T1000 (cell line): ENCODE data around the gene PAK1IP1.
"Not testable (repeated sequence)": the region's sequence is repeated elsewhere in the genome, so short reads cannot be mapped to it uniquely, and the experiment has no call there.

Experiments used
- DNase-seq: peaks from one replicate; lab custom pipeline; 2025; ENCODE audit warnings: mixed read lengths; lab: John Stamatoyannopoulos, UW

Gene PAK1IP1, protein sequence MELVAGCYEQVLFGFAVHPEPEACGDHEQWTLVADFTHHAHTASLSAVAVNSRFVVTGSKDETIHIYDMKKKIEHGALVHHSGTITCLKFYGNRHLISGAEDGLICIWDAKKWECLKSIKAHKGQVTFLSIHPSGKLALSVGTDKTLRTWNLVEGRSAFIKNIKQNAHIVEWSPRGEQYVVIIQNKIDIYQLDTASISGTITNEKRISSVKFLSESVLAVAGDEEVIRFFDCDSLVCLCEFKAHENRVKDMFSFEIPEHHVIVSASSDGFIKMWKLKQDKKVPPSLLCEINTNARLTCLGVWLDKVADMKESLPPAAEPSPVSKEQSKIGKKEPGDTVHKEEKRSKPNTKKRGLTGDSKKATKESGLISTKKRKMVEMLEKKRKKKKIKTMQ

DNA sequence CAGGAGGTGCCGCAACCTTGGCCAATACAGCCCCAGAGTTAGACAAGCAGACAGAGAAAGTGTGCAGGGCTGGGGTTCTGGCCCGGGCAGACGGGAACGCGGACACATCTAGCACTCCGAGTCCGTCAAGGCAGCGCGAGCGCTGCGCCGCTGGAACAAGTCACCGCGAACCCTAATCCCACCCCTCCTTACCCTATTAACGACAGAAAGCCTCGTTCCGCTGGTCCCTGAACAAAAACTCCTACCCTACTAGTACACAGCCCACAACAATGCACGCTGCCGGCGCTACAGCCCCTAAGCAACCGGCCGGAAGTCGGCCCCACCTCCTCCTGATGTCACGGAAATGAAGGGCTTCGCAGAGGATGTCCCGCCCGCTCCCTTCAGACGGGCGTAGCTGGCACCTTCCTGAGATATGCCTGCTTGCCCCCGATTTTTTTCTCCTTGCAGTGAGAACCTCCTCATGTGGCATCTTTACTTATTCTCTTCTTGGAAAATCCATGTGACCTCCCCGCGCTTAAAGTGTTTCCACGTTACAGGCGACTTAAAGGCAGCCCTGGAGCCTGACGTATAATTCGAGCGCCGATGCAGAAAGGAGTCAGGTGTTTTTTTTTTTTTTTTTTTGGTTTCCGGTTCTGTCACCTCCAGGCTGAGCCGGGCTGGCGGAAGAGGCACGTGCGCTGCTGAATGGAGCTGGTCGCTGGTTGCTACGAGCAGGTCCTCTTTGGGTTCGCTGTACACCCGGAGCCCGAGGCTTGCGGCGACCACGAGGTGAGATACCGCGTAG is at the start of gene PAK1IP1, which contains the start of gene C6orf52:
Gene PAK1IP1, plus strand, starts transcription at position 671 of the 784 bp plus-strand sequence. Its CDS starts 14 bp downstream, at position 685.
Gene C6orf52, minus strand, starts transcription at position 315 of the 784 bp plus-strand sequence. CDS start 7,066 bp downstream, outside the sequence.
- DNase-seq: peak; percentile 86

DNA sequence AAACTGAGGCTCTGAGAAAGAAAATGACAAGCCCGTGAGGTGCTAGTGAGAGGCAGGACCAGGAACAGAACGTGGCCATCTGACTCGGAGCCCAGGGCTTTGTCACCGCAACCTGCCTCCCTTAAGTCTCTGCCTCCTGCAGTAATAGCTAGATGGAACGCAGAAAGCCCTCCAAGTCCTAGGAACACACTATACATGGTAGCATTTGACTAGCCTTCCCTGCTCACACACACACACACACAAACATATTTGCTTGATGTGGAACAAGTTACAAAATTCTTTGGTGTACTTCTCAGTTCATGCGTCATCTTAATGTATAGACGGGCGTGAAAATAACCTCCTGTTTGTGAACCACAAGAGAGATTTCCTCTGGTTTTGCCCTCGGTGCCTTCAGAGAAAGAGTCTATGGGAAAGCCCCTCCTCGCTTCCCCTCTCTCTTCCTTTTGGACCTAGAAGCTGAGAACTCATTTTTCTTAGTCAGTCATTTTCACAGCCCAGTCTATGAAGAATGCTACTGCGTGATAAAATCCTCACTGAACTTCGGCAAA is 39.2 kb upstream of the PAK1IP1 start:
- no peak for DNase-seq

DNA sequence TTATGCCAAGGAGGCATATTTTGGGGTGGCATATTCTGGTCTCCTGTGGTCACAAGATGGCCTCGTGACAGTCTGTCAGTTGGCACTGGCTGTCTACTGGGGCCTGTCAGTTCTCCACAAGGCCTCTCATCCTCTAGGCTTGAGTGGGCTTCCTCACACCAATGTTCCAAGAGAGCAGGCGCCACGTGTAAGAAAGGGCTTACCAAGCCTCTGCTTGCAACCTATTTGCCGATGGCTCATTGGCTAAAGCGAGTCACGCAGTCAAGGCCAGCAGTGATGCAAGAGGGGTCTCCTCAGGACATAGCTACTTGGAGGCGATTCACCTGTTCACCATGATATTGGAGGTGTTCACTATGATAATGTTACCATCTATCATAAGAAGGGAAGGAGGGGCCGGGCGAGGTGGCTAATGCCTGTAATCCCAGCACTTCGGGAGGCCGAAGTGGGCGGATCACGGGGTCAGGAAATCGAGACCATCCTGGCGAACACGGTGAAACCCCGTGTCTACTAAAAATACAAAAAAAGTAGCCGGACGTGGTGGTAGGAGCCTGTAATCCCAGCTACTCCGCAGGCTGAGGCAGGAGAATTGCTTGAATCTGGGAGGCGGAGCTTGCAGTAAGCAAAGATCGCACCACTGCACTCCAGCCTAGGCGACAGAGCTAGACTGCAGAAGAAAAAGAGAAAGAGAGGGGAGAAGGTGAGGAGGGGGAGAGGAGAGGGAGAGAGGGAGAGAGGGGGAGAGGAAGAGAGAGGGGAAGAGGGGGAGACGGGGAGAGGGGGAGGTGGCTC is 35.7 kb upstream of the PAK1IP1 start:
- DNase-seq: no peak

DNA sequence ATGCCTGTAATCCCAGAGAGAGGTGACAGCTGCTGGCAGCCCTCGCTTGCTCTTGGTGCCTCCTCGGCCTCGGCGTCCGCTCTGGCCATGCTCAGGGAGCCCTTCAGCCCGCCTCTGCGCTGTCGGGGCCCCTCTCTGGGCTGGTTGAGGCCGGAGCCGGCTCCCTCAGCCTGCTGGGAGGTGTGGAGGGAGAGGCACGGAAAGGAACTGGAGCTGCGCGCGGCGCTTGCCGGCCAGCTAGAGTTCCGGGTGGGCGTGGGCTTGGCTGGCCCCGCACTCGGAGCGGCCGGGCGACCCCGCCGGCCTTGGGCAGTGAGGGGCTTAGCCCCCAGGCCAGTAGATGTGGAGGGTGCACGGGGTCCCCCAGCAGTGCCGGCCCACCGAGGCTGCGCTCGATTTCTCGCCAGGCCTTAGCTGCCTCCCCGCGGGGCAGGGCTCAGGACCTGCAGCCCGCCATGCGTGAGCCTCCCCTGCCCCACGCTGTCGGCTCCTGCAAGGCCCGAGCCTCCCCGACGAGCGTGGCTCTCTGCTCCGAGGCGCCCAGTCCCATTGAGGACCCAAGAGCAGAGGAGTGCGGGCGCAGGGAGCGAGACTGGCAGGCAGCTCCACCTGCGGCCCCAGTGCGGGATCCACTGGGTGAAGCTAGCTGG is 34.9 kb upstream of the PAK1IP1 start:
- no peak for DNase-seq

DNA sequence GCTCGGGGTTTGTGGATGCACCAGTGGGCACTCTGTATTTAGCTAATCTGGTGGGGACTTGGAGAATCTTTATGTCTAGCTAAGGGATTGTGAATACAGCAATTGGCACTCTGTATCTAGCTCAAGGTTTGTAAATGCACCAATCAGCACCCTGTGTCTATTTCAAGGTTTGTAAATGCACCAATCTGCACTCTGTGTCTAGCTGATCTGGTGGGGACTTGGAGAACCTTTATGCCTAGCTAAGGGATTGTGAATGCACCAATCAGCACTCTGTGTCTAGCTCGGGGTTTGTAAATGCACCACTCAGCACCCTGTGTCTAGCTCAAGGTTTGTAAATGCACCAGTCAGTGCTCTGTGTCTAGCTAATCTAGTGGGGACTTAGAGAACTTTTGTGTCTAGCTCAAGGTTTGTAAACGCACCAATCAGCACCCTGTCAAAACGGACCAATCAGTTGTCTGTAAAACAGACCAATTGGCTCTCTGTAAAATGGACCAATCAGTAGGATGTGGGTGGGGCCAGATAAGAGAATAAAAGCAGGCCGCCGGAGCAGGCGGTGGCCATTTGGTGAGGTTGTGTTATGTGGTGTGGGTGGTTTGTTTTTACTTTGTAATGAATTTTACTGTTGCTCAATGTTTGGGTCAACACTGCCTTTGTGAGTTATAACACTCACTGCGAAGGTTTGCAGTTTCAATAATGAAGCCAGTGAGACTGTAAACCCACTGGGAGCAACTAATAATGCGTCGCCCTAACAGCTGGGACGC is 34.2 kb upstream of the PAK1IP1 start:
- DNase-seq: not testable (repeated sequence)

DNA sequence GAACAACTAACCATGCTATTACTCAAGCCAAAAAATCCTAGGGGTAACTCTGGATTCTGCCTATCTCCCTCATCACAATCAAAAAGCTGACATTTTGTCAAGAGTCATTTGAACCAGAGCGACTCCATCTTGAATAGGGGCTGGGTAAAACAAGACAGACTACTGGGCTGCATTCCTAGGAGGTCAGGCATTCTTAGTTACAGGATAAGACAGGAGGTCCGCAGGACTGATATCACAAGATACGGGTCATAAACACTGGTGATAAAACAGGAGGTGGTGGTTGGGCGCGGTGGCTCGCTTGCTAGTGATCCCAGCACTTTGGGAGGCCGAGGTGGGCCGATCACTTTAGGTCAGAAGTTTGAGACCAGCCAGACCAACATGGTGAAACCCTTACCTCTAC is 32.6 kb upstream of the PAK1IP1 start:
- DNase-seq: no peak

DNA sequence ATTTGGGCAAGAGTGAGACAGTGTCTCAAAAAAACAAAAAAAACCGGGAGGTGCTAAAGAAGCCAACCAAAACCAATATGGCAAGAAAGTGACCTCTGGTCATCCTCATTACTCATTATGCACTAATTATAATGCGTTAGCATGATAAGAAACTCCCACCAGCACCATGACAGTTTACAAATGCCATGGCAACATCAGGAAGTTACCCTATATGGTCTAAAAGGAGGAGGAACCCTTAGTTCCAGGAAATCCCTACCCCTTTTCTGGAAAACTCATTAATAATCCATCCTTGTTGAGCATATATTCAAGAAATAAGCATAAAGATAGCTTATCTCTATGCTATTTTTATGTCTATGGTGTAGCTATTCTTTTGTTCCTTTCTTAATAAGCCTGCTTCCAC is 32.0 kb upstream of the PAK1IP1 start:
- DNase-seq: no peak

DNA sequence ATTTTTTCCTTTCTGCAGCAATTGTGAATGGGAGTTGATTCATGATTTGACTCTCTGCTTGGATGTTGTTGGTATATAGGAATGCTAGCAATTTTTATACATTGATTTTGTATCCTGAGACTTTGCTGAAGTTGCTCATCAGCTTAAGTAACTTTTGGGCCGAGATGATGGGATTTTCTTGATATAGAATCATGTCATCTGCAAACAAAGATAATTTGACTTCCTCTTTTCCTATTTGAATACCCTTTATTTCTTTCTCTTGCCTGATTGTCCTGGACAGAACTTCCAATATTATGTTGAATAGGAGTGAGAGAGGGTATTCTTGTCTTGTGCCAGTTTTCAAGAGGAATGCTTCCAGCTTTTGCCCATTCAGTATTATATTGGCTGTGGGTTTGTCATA is 29.2 kb upstream of the PAK1IP1 start:
- DNase-seq: not testable (repeated sequence)

DNA sequence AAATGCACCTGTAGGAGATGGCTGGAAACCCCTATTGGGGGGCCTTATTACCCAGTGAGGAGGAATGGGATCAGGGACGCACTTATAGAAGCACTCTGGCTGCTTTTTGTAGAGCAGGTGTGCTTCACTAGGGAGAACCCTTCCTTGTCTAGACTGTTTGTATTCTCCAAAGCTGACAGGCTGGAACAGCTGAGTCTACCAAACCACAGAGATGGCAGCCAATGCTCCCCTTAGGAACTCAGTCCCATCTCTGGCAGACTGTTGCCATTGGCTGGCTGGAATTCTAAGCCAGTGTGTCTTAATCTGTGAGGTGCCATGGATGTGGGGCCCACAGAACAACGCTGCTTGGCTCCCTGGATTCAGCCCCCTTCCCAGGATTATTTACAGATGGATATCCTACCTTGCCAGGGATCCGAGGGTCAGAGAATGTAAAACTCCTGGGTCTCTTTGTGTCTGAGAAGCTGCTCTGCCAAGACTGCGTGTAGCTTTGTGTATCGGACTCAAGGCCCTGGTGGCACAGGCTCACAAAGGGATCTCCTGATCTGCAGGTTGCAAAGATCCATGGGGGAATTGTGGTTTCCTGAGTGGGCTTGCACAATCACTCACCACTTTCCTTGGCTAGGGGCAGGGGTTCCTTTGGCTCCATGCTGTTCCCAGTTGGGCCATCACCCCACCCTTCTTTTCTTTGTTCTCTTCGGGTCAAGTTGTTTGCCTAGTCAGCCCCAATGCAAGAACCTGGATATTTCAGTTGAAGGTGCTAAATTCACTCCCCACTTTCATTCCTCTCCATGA is 26.4 kb upstream of the PAK1IP1 start:
- DNase-seq: no peak

DNA sequence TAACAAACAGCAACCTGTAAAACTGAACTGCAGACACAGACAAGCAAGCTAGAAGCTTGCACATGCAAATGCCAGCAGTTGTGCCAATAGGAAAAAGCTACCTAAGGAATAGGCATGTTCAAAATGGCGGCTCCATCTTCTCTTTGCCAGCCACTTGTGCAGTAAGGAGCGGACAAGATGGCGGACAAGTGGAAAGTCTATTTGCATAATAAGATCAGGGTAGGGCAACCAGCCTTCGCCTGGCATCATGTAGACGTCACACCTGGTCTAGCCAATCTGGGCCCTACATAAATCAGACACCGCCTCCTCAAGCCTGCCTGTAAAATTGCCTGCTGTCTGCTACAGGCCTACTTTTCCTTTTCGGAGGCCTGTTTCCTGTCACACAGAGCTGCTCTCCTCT is 18.4 kb upstream of the PAK1IP1 start:
- DNase-seq: no peak

DNA sequence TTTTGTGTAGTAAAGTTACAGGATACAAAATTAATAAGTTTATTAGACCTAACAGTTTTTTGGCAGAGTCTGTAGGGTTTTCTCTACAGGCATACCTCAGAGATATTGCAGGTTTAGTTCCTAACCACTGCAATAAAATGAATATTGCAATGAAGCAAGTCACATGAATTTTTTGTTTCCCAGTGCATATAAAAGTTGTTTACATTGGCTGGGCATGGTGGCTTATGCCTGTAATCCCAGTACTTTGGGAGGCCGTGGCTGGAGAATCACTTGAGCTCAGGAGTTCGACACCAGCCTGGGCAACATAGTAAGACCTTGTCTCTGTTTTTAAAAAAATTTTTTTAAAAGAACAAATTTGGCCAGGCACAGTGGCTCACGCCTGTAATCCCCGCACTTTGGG is 16.3 kb upstream of the PAK1IP1 start:
- DNase-seq: no peak

DNA sequence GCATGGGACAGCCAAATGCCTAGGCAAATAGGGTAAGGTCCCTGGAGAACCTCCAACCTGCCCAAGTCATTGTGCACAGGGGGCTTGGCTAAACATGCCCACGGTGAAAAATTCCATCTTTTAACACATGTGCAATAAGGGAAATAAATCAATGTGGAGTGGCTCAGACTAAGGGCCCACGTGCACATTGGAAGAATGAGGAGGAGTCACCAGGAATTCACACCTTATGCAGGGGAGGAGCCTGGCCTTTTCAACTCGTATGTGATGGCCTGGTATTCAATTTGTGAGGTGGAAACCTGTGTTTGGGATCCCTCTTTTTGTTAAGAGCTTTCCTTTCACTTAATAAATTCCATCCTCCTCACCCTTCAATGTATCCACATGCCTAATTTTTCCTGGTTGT is 13.0 kb upstream of the PAK1IP1 start:
- no peak for DNase-seq

DNA sequence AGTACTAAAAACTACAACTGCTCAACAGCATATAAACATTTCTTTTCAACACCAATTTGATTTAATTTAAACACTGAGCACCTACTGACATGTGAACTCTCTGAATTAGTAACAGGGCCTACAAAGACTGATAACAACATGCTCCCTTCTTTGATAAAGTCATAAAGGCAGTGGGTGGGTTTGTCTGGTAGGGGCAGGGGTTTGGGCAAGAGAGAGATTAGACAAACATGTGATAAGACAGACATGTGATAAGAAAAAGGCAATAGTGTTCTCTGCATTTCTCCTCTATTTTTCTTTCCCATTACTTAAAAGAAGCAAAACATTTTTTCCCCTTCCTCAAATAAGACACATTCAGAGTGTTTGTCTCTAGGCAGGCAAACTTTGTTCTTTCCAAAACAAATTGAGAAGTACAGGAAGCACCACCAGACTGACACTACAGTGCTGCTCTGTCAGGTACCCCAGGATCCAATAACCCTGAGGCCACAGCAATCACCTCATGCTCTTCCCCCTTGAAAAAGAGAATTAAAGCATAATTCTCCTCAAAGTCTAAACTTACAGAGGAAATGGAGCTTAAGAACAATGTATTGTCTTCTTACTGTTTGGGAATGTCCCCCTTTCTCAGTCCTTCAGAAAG is 12.3 kb upstream of the PAK1IP1 start:
- no peak for DNase-seq

DNA sequence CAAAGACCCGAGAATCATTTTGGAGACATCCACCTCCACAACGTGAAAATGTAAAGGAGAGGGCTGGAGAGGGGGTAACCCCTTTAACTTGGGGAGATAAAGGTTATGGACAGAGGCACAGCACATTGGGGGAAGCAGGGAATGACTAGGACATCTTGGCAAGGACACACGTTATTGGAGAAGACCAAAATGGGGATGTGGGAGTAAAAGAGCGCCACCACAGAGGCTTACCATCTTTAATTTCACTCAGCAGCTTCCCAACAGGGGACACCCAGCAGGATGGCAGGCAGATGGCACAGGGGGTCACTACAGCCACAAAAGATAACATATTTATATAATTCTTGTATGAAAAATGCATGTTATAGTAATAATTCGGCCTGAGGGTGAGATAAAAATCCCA is 10.2 kb upstream of the PAK1IP1 start:
- DNase-seq: no peak

DNA sequence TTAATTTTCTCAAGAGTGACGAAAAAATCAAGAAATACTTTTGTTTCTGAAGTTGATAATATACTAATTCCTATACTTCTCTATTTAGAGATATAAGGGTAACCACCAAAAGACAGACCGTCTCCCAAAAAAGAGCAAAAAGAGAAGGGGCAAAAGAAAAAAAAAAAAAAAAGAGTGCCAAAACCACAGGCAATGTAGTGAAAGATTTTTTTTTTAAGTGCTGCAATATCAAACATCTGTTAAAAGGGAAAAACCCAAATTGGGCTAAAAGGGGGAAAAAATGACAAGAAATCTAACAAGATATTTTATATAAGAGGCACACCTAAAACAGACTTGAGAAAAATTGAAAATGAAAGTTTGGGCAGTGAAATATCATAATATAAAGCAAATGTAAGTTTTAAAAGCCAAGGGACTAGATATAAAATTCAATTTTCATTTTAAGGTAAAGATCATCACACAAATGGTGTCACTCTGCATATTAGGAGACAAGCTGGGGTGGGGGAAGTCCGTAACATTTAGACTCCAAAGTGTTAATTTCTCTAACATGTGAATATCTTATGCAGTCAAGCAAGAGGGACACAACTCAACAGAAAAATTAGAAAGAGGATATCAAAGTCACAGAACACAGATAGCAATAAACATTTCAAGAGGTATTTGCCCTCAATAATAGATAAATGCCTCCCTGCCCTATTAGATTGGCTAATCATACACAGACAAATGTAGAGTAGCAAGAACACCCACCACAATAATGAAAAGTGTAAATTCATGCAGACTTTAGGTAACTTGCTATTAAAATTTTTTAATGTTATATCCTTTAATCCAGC is 9.5 kb upstream of the PAK1IP1 start:
- no peak for DNase-seq

DNA sequence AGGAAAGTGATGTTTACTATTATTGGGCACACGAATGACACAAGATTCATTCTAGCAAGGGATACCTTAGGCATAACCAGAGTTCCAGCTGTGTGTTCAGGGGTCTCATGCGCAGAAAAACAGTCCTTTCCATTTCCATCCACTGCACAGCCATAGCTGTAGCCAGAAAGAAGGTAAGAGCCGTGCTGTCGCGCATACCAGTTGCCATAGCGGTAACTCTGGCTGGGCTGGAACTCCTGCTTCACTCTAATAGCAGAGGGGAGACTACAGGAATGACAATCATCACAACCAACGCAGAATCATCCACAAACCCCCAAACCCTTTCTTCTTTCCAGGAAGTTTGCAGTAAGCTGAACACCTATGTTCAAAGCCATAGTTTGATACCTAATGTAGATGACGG is 7.9 kb upstream of the PAK1IP1 start:
- no peak for DNase-seq

DNA sequence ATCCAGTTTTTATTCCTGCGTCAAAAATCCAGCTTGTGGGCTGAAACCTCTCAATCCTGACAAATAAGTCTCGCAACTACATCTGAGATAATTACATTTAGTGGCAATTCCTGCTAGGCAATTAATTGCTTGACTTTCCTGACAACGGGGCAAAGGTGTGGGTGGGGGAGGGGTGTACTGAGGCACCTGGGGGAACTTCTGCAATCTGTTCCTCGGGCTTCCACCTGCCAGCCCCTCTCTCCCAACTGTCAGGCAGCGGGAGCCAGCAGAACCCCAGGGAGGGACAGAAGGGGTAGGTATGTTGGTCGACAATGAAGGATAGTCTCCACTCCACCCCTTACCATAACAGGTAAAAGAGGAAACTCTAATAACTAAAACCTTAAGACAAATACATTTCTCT is 7.2 kb upstream of the PAK1IP1 start:
- no peak for DNase-seq

DNA sequence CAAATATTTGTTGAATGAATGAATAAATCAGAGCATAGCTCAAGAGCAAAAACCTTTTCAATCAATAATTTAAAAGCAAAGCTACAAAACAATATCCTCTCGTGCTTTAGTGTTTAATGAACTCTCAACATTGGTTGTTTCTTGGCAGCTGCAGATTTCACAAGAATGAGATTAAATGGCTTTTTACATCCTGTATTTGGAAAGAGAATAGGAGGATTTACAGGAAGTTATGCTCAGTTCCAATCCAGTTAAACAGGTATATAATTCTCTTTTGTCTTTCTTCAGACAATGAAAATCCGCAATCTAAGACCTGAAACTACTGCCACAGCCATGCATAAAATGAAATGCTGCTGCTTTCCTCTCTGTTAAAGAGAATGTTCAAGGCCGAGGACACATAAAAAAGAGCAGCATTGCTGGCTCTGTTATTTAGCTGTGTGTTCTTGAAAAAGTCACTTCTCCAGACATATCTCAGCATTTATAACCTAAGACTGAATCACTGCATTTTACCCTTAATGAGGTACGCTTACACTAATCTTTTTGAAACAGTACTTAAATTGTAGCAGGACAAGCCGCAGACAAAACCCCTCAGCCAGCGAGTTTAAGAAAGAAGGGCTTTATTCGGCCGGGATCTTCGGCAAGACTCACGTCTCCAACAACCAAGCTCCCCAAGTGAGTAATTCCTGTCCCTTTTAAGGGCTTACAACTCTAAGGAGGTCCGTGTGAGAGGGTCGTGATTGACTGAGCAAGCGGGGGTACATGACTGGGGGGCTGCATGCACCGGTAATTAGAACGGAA is 3.9 kb upstream of the PAK1IP1 start:
- DNase-seq: no peak
